ENCODE results near the gene L3MBTL3.

Gene L3MBTL3

DNA sequence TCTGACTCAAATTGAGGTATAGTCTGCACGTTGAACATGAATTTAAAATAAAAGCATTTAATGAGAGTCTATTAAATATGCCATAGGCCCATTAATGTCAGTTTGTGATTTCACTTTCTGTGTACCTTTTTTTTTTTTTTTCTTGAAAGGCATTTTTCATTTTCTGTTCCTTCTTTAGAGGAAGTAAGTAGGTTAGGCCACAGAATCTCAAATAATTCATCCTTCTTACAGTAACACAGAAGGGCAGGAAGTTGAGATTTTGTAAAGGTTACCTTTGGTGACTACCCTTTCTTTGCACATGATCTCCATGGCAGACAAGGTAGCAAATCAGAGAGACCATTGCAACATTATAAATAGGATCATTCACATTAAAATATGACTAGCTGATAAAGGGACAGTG, 9.6 kb downstream of the L3MBTL3 start:
- DNase-seq (ENCODE audit: low read depth), result no peak

DNA sequence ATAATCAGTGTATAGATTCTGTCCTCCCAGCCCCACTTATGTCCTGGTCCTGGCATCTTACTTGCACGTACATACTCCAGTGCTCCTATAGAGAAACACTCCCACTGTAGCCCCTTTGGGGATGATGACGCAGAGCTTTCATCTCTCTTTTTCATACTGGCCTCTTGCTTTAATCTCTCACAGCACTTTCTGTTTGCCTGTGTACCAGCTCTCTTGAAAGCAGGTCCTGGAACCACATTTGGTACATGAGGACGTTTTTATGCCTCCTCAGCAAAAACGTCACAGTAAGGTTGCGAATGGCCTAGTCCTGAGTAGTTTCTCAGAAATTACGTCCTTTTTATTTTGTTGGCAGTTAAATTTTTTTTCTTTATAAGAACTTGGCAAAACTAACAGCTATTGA, 10.8 kb downstream of the L3MBTL3 start:
- DNase-seq (ENCODE audit: low read depth), result no peak

GRCh38 chr6:130032758-130033340, 14.5 kb downstream of the L3MBTL3 start:
- DNase-seq (ENCODE audit: low read depth), result no peak

DNA sequence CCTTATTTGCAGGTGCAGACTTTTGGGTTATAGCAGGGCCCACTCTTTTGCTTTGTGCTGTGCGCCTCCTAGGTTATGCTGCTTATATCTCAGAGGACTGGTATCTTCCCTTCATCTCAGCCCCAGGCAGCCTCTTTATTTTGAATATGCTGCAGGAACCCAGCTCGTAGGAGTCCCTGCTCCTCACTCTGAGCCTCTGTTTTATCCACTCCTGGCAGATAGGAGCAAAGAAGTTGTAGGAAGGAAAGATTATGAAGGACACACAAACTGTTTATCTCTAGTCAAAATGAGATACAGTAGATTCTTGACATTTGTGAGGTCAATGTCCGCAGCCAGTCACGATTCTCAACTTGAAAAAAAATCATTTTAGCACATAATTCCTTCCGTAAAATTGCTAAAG, 15.6 kb downstream of the L3MBTL3 start:
- DNase-seq (ENCODE audit: low read depth), result no peak

DNA sequence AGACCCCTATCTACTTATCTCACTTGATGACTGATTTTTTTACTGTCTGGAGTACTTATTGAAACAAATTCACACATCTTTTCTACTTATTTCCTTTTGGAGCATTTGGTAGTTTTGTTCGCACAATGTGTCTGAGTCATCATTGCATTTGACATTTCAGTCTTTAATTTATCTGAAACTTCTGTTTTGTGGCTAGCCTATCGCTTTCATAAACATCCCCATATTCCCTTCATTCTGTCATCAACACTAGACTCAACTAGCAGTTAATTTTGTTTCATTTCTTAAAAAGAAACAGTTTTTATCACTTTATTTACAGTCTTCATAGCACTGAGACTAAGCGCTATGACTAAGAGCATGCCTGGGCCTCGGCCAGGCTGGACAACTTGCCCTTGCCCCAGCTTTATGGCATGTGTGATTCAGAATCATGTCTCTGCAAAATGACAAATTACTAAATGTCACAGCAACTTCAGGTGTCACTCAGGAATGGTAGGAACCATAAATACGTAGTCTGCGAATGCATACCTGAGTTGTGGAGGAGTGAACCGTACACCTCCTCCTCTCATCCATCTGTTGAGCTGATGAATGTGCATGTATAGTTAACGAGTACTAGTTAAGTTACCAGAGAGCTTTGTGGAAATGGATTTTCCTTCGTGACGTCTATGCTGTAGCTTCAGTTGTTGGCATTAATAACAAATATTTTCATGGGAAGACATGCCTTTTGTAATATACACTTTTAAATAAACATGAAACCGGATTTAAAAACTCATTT, 16.2 kb downstream of the L3MBTL3 start:
- peak; percentile 22 for DNase-seq (ENCODE audit: low read depth)

DNA sequence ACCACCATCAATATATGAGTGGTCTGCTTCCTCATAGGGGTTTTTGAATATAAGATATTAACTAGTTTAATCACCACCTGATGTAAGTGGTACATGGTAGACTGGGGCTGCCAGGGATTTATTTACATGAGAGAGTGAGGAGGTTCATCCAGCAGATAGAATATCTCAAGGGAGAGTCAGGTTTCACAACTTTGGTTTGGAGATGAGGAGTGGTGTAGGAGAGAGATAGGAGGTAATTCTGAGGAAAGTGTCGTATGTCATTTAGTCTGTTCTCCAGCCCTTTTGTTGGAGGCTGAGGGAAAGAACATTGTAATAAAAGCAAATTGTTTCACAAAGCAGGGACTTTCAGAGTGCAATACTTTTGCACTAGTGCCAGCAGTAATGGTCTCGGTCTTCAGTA, 16.8 kb downstream of the L3MBTL3 start:
- DNase-seq (ENCODE audit: low read depth), result no peak

- no peak for DNase-seq (ENCODE audit: low read depth)
Measured at GRCh38 chr6:130037207-130037811, 18.9 kb downstream of the L3MBTL3 start.

DNA sequence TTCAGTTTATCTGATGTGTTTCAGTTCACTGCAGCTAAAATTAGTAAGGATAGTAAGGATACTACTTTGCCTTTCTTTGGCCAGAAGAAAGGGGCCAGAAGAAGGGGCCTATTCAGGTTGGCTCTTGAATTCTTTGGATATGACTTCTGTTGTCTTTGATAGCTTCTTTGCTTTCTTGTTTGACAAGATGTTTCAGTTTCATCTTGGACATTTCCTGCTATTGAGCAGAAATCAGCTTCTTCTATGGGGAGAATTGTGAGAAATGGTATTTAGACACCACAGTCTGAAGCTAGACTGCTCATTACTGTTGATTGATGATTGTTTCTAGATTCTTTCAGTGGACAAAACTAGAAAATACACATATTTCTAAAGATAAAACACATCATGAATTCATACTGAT, 23.2 kb downstream of the L3MBTL3 start:
- DNase-seq (ENCODE audit: low read depth), result no peak

- DNase-seq (ENCODE audit: low read depth), result no peak
Measured at GRCh38 chr6:130043344-130043743, 25.0 kb downstream of the L3MBTL3 start.

- DNase-seq (ENCODE audit: low read depth), result no peak
Measured at GRCh38 chr6:130045622-130046021, 27.2 kb downstream of the L3MBTL3 start.

- no peak for DNase-seq (ENCODE audit: low read depth)
Measured at GRCh38 chr6:130046671-130047070, 28.3 kb downstream of the L3MBTL3 start.

DNA sequence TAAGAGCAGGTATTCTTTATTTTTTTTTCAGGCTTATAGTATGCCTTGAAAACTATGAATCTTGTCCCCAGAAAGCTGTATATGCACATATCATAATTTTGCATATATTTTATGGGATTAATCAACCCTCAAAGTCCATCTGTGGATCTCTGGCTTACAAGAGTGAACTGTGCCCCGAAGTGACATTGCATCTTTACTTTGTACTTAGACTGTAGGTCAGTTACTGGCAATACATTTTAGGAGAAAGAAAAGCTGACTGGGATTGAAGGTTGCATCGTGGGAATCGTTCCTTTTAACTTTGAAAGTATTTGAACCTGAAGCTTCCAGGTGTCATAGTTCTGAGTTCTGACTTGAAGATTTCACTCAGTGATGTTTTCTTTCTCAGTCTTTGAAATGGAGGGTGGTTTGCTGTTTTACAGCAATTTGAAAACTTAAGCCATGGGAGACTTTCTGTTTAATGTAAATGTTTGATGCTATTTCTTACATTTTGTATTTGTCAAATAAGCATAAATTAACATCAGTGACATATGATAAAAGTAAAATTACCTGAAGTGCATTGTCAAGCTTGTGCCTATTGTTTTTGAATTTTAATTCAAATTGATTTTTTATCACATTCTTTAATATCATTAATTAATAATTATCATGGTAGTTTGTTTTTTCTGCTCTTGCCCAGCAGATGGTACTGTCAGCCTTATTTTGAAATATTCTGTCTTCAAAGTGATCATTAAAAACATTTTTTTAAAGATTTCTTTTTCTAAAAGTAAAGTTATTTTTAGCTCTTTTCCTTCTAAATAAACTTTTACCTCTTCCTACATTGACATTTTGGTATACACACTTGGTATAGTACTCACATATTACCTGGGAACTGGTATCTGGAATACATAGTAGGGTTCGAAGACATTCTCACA, 29.0 kb downstream of the L3MBTL3 start:
- no peak for DNase-seq (ENCODE audit: low read depth)

DNA sequence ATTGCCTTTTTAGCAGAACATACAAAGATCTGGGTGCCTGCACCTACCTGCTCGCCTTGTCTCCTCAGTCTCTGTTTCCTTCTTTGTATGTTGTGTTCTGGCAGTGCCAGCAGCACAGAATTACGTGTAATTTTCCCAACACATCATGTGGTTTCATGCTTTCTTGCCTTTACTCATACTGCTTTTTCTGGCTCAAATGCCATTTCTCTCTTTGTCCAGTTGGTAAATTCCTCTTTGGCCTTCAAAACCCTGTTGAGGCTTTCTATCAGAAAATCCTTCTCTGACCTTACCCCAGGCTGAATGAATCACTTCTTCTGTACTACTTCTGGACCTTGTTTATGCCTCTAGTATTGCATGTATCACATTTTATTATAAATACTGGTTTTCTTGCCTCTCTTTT, 31.8 kb downstream of the L3MBTL3 start:
- no peak for DNase-seq (ENCODE audit: low read depth)

DNA sequence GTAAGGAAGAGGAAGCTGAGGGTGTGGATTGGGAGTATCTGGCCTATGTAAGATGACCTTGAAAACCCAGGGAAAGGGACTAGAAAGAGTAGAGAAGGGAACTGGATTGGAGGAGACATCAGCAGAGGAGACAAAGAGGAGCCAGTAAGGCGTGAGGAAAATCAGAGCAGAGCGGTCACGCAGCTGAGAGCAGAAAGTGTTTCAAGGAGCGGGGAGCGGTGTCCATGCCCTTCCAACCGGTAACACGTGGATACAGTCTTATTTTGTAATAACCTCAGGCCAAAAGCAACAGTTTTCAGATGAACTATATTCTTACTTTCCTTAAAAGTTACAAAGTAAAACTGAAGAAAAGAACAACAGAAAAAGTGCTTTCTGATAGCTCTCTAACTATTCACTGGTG, 36.3 kb downstream of the L3MBTL3 start:
- no peak for DNase-seq (ENCODE audit: low read depth)

GRCh38 chr6:130055271-130055670, 36.9 kb downstream of the L3MBTL3 start:
- DNase-seq (ENCODE audit: low read depth), result no peak

DNA sequence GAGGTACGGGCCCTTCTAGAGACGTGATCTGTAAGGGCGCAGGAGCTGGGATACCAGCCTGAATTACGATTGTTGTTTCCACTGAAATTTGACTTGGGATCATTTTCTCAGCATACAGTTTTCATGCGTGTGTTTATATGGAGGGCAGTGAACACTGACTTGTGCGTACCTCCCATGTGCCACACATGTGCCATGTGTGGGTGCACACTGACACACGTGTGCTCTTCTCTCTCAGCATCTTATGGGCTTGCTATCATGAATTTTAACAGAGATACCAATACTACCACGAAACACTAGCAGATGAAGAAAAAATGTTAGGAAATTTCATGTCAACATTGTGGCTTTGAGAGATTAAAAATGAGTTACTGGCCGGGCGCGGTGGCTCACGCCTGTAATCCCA, 39.1 kb downstream of the L3MBTL3 start:
- no peak for DNase-seq (ENCODE audit: low read depth)

DNA sequence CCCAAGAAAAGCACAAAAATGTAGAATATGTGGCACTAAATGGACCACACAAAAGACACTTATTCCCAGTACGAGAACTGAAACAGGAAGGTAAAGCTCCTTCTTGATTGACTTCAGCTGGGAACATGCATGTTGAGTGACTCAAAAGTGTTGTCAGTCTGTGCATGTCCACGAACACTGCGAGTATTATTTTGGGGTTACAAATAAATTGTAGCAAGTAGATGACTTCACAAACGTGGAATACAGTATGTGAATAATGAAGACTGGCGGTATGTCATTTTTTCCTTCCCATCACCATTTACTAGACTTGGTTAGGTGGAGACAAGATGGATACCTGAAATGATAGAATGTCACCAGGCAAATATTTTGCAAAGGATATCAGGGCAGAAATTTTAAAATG, 45.4 kb downstream of the L3MBTL3 start:
- no peak for DNase-seq (ENCODE audit: low read depth)

- no peak for DNase-seq (ENCODE audit: low read depth)
Measured at GRCh38 chr6:130065609-130066156, 47.3 kb downstream of the L3MBTL3 start.

DNA sequence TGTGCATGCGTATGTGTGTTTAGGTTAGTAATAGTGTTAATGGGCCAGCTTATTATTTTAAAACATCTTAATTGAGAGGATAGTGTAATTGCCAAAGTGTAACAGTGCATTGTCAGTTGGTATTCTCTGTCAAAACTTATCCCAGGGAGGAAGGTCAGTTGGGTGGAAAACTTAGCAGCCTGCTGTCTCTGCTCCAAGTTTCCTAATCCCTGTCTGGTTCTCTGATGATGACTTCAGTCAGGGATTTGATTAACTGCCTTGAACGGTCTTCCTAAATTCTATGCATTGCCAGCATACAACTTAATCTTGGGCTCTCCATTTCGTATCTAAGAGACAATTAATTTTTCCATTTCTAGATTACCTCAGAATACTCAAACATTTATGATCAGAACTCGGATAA, 51.1 kb downstream of the L3MBTL3 start:
- no peak for DNase-seq (ENCODE audit: low read depth)

DNA sequence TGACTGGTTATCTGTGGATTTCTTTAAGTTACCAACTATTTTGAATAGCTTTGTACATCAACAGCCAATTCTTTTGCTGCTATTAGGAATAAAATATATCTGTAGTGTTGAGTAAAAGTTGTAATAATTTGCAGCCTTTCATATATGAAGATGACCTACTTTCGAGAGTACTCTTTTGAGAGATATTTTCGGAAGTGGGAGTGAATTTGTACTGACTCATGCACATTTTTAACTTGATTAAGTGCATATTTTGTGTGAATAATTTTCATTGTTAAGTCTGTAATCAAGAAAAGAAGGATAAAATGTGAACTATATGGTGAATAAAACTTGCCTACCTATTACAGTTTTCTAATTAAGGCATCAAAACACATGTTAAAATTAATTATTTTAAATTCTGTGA, 51.9 kb downstream of the L3MBTL3 start:
- DNase-seq (ENCODE audit: low read depth), result no peak

GRCh38 chr6:130070792-130071191, 52.4 kb downstream of the L3MBTL3 start:
- DNase-seq (ENCODE audit: low read depth), result no peak

GRCh38 chr6:130075879-130076460, 57.6 kb downstream of the L3MBTL3 start:
- DNase-seq (ENCODE audit: low read depth), result no peak
